Activated naive CD8-positive, alpha-beta T cell treated with anti-CD3 and anti-CD28 coated beads, Interleukin-2, amount 10 ng/mL, durations not matched to agents 7 days and 5 days (primary cell): Measurements from ENCODE around the gene IGSF21. TPM values are rescaled to one million over a fixed set of nuclear protein-coding genes. Genes with fewer than 3 reads are reported as not detected.

Experiments used
- ATAC-seq: fragments of 150-1000 bp; cut with Tn5 transposase; one replicate; pipeline ENCODE4 v1.10.0; 2021; ENCODE audit warnings: low read depth, moderate library complexity
- POLR2A ChIA-PET: fragments of 350-600 bp; sonication (Branson Sonifier 250); formaldehyde crosslinking; loops from one replicate; lab custom pipeline; 2021; ENCODE audit warnings: antibody characterized with exemption; lab: Charles Lee
- DNase-seq: peaks from one replicate; pipeline ENCODE4 v3.0.0; 2021
- H3K27ac Mint-ChIP-seq: one replicate; pipeline ENCODE4 v1.8.0; 2022; ENCODE audit warnings: mild to moderate bottlenecking, mixed read lengths
- H3K27me3 Mint-ChIP-seq: one replicate; pipeline ENCODE4 v1.8.0; 2022; ENCODE audit warnings: mild to moderate bottlenecking, moderate library complexity, mixed read lengths
- H3K36me3 Mint-ChIP-seq: one replicate; pipeline ENCODE4 v1.8.0; 2021; ENCODE audit warnings: mild to moderate bottlenecking, mixed read lengths
- H3K4me1 Mint-ChIP-seq: one replicate; pipeline ENCODE4 v1.8.0; 2021; ENCODE audit warnings: mixed read lengths
- H3K4me3 Mint-ChIP-seq: one replicate; pipeline ENCODE4 v1.8.0; 2022; ENCODE audit warnings: mild to moderate bottlenecking, moderate library complexity, mixed read lengths
- H3K9me3 Mint-ChIP-seq: one replicate; pipeline ENCODE4 v1.8.0; 2021; ENCODE audit warnings: mixed read lengths
- total RNA-seq, 2 experiments: library from RNA; stranded (reverse); gene quantifications; one replicate each; pipeline ENCODE4 v1.2.3, GENCODE V29; 2021

The IGSF21 gene
- total RNA-seq, 2 experiments from 2014 or later: not detected

GRCh38 chr1:18384471-18384870, 276.9 kb downstream of the IGSF21 start:
- Mint-ChIP-seq H3K4me1 (peaks cover 2% of the 10 kb centered on the region), H3K36me3 (no peaks in the 10 kb centered on the region), H3K9me3 (peaks cover 1% of the 10 kb centered on the region), H3K27ac (no peak overlapping the region), H3K4me3 (no peak overlapping the region), H3K27me3 (peaks cover 18% of the 10 kb centered on the region)
- no peak for ATAC-seq
- POLR2A ChIA-PET: no interaction called here
- DNase-seq: no peak

- peaks cover 2% of the 10 kb centered on the region for H3K4me1 Mint-ChIP-seq
- POLR2A ChIA-PET: no interaction called here
- peaks cover 18% of the 10 kb centered on the region for H3K27me3 Mint-ChIP-seq
- H3K27ac Mint-ChIP-seq: no peak overlapping the region
- no peak for ATAC-seq
- no peak for DNase-seq
- peaks cover 1% of the 10 kb centered on the region for H3K9me3 Mint-ChIP-seq
- no peak overlapping the region for H3K4me3 Mint-ChIP-seq
- H3K36me3 Mint-ChIP-seq: no peaks in the 10 kb centered on the region
These were observed 277.7 kb downstream of the IGSF21 start for GRCh38 chr1:18385239-18385790.

- POLR2A ChIA-PET: no interaction called here
- Mint-ChIP-seq H3K4me1 (peaks cover 2% of the 10 kb centered on the region), H3K36me3 (no peaks in the 10 kb centered on the region), H3K4me3 (no peak overlapping the region), H3K27ac (no peak overlapping the region), H3K27me3 (peaks cover 18% of the 10 kb centered on the region), H3K9me3 (no peaks in the 10 kb centered on the region)
- ATAC-seq (no peak), DNase-seq (no peak)
These were observed 279.0 kb downstream of the IGSF21 start for GRCh38 chr1:18386591-18386990.

GRCh38 chr1:18387307-18387706, 279.7 kb downstream of the IGSF21 start:
- POLR2A ChIA-PET: no interaction called here
- no peak overlapping the region for H3K4me3 Mint-ChIP-seq

GRCh38 chr1:18390953-18391352, 283.4 kb downstream of the IGSF21 start:
- H3K27ac Mint-ChIP-seq: no peak overlapping the region
- no peaks in the 10 kb centered on the region for H3K9me3 Mint-ChIP-seq
- peaks cover 11% of the 10 kb centered on the region for H3K27me3 Mint-ChIP-seq
- POLR2A ChIA-PET: no interaction called here
- ATAC-seq (no peak), DNase-seq (no peak)
- H3K4me1 Mint-ChIP-seq: no peaks in the 10 kb centered on the region
- no peaks in the 10 kb centered on the region for H3K36me3 Mint-ChIP-seq
- H3K4me3 Mint-ChIP-seq: no peak overlapping the region

More at GRCh38 chr1:18387307-18387706, 279.7 kb downstream of the IGSF21 start:
- no peaks in the 10 kb centered on the region for H3K9me3 Mint-ChIP-seq
- H3K36me3 Mint-ChIP-seq: no peaks in the 10 kb centered on the region
- no peak for DNase-seq
- peaks cover 18% of the 10 kb centered on the region for H3K27me3 Mint-ChIP-seq
- H3K27ac Mint-ChIP-seq: no peak overlapping the region
- peaks cover 2% of the 10 kb centered on the region for H3K4me1 Mint-ChIP-seq
- ATAC-seq: no peak

GRCh38 chr1:18394563-18395156, 287.1 kb downstream of the IGSF21 start:
- H3K4me1 Mint-ChIP-seq: no peaks in the 10 kb centered on the region
- POLR2A ChIA-PET: no interaction called here
- H3K4me3 Mint-ChIP-seq: no peak overlapping the region
- DNase-seq: no peak
- H3K9me3 Mint-ChIP-seq: no peaks in the 10 kb centered on the region
- ATAC-seq: no peak
- H3K36me3 Mint-ChIP-seq: no peaks in the 10 kb centered on the region
- H3K27me3 Mint-ChIP-seq: peaks cover 11% of the 10 kb centered on the region
- H3K27ac Mint-ChIP-seq: no peak overlapping the region

GRCh38 chr1:18396247-18396980, 288.8 kb downstream of the IGSF21 start:
- Mint-ChIP-seq H3K4me1 (no peaks in the 10 kb centered on the region), H3K27ac (no peak overlapping the region), H3K27me3 (peaks cover 11% of the 10 kb centered on the region), H3K4me3 (no peak overlapping the region), H3K36me3 (no peaks in the 10 kb centered on the region), H3K9me3 (no peaks in the 10 kb centered on the region)
- no peak for DNase-seq
- POLR2A ChIA-PET: no interaction called here
- ATAC-seq: no peak

- Mint-ChIP-seq H3K27me3 (peaks cover 11% of the 10 kb centered on the region), H3K9me3 (no peaks in the 10 kb centered on the region), H3K4me3 (no peak overlapping the region), H3K36me3 (no peaks in the 10 kb centered on the region), H3K4me1 (no peaks in the 10 kb centered on the region), H3K27ac (no peak overlapping the region)
- ATAC-seq (no peak), DNase-seq (no peak)
- POLR2A ChIA-PET: no interaction called here
These were observed 290.0 kb downstream of the IGSF21 start for GRCh38 chr1:18397641-18398040.

GRCh38 chr1:18398791-18399530, 291.4 kb downstream of the IGSF21 start:
- POLR2A ChIA-PET: no interaction called here
- Mint-ChIP-seq H3K4me3 (no peak overlapping the region), H3K27me3 (peaks cover 11% of the 10 kb centered on the region), H3K4me1 (no peaks in the 10 kb centered on the region), H3K36me3 (no peaks in the 10 kb centered on the region), H3K9me3 (no peaks in the 10 kb centered on the region), H3K27ac (no peak overlapping the region)
- no peak for ATAC-seq
- no peak for DNase-seq

GRCh38 chr1:18400347-18401102, 292.9 kb downstream of the IGSF21 start:
- no peak for DNase-seq
- ATAC-seq: no peak
- no peaks in the 10 kb centered on the region for H3K9me3 Mint-ChIP-seq
- peaks cover 7% of the 10 kb centered on the region for H3K27me3 Mint-ChIP-seq
- no peaks in the 10 kb centered on the region for H3K4me1 Mint-ChIP-seq
- H3K4me3 Mint-ChIP-seq: no peak overlapping the region
- H3K27ac Mint-ChIP-seq: no peak overlapping the region
- H3K36me3 Mint-ChIP-seq: no peaks in the 10 kb centered on the region
- POLR2A ChIA-PET: no interaction called here

- ATAC-seq (no peak), DNase-seq (no peak)
- Mint-ChIP-seq H3K4me1 (no peaks in the 10 kb centered on the region), H3K27me3 (peaks cover 7% of the 10 kb centered on the region), H3K4me3 (no peak overlapping the region), H3K27ac (no peak overlapping the region), H3K36me3 (no peaks in the 10 kb centered on the region), H3K9me3 (no peaks in the 10 kb centered on the region)
- POLR2A ChIA-PET: no interaction called here
These were observed 294.3 kb downstream of the IGSF21 start for GRCh38 chr1:18401921-18402320.

- DNase-seq (no peak), ATAC-seq (no peak)
- POLR2A ChIA-PET: no interaction called here
- Mint-ChIP-seq H3K9me3 (no peaks in the 10 kb centered on the region), H3K36me3 (no peaks in the 10 kb centered on the region), H3K4me3 (no peak overlapping the region), H3K4me1 (no peaks in the 10 kb centered on the region), H3K27ac (no peak overlapping the region), H3K27me3 (no peaks in the 10 kb centered on the region)
These were observed 296.9 kb downstream of the IGSF21 start for GRCh38 chr1:18404460-18404859.
